GM21737 (cell line): ENCODE measurements around the gene ATAD3C.
"Not testable (repeated sequence)": the region's sequence is repeated elsewhere in the genome, so short reads cannot be mapped to it uniquely, and the experiment has no call there.

Experiments used
- ATAC-seq: cut with Tn5 transposase; IDR thresholded peaks from one replicate; pipeline ENCODE4 v1.9.1; 2021; ENCODE audit warnings: mild to moderate bottlenecking, moderate library complexity; ENCODE audit not compliant: unreplicated experiment

ATAD3C gene

DNA sequence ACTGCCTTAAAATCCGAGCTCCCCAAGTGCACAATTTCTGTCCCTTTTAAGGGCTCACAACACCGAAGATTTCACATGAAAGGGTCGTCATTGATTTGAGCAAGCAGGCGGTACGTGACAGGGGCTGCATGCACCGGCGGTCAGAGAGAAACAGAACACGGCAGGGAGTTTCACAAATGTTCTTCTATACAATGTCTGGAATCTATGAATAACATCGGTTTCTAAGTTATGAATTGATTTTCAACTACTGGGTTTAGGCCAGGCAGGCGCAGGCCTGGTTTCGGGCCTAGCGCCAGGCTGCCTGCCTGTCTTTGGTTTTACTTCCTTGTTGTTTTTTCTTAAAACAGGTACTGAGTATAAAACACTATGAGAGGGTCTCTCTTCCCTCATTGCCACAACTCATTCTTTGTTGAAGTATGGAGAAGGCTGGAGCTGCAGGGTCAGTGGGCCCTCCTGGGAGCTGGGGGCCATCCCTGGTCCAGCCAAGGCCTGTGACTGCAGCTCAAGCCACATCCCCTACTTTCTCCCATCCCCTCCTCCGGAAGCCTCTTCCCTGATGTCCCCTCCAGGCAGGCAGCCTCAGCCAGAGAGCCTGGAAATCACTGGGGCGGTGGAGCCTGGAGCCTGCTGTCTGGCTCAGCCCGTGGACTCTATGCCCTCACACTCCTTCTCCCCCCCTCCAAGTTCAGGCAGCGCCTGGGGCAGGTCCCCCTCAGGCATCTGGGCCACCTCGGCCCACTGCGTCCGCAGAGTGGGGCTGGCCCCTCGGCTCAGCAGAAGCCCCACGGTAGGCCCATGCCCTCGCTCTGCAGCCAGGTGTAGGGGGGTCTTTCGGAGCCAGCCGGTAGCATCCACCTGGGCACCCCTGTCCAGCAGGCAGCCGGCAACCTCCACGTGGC, 30.8 kb upstream of the ATAD3C start:
- ATAC-seq: no peak

DNA sequence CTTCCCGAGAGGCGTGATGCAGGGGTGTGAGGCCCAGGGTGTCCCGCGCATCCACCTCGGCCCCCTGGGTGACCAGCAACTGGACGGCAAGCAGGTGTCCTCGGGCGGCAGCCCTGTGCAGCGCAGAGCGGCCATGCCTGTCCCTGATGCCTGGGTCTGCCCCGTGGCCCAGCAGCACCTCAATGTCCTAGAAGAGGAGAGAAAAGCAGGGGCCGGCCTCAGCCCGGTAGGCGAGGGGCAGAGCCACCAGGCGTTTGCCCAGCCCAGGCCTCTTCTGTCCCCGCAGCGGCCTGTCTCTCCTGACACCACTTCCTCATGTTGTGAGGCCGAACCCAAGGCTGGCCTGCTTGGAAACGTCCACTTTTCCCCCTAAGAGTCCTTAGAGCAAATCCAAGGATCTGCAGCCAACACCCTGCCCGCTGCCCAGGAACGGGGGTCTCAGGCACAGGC, 30.1 kb upstream of the ATAD3C start:
- ATAC-seq: no peak

DNA sequence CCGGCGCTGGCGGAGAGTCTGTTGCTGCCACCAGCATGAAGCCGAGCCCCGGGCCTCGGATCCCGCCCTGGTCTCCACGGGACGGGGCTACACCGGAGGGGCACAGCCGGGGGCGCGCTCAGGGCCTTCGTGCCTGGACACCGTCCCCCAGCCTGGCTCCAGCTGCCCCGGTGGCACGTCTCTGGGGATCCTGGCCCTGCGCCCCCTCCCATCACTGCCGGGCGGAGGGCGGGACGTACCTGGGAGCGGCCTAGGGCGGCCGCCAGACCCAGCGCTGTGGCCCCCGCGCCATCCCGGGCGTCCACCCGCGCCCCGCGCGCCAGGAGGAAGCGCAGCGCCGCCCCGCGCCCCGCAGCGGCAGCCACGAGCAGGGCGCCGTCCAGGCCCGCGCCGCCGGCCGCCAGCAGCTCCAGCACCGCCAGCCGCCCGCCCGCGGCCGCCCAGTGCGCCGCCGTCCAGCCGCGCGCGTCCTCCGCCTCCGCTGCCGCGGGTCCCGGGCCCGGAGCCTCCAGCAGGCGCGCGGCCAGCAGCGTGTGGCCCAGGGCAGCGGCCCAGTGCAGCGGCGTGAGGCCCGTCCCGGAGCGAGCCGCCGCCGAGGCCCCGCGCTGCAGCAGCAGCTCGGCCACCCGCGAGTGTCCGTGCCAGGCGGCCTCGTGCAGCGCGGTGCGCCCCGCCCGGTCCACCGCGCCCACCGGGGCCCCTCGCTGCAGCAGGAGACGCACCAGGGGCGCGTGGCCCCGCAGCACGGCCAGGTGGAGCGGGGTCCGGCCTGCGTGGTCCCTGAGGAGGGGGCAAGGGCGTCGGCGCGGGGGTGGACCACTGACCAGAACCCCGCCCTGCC, 29.5 kb upstream of the ATAD3C start:
- ATAC-seq: no peak

DNA sequence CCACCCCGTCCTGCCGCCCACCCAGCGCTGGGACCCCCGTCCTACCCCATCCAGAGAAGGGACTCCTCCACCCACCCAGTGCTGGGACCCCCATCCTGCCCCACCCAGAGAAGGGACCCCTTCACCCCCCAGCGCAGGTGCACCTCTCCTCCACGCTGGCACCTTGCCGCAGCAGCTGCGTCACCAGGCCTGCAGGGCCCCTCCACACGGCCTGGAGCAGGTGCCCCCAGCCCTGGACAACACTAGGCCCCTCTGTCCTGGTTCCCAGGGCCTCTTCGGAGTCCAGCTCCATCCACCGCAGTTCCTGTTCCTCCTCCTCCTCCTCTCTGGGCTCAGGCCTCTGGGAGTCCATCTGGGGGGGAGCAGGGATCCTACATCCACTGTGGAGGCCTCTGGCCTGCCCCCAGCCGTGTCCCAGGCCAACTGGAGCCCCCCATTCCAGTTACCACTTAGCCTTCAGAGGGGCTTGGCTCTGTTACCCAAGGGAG, 28.8 kb upstream of the ATAD3C start:
- ATAC-seq: no peak

DNA sequence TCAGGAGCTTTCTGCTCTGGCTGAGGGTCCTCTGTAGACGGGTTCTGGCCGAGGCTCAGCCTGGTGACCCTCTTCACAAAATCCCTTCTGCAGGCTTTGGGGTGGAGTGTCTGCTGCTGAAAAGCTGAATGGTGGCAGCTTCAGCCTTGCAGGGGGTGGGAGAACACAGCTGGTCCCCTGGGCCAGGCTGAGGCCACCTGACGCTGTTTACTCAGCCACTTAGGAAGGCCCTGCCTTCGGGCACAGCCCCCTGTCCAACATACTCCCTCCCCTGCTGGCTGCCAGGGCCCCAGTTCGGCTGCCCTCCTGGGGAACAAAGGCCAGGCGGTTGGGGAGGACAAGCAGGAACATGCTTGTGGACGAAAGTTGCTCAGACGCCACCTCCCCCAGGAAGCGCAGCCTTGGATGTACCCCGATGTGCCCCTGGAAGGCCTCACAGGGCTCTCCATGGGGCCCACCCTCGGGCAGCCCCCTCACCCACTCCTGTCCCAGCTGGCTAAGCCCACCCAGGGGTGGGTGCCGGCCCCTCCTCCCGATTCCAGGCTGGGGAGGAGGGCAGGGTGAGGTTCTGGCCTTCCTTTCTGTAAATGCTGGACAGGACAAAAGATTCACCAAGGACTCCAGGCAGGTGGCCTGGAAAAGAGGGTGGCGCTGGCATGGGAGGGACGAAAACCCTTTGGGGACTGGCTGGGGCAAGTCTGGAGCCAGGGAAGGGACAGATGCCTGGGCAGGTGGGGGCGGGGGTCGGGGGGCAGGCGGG, 28.2 kb upstream of the ATAD3C start, which contains the start of gene ANKRD65:
ANKRD65 (minus strand) TSS at position 130 of the 760 bp plus-strand sequence. CDS start 271 bp downstream, outside the sequence.
- ATAC-seq: no peak

DNA sequence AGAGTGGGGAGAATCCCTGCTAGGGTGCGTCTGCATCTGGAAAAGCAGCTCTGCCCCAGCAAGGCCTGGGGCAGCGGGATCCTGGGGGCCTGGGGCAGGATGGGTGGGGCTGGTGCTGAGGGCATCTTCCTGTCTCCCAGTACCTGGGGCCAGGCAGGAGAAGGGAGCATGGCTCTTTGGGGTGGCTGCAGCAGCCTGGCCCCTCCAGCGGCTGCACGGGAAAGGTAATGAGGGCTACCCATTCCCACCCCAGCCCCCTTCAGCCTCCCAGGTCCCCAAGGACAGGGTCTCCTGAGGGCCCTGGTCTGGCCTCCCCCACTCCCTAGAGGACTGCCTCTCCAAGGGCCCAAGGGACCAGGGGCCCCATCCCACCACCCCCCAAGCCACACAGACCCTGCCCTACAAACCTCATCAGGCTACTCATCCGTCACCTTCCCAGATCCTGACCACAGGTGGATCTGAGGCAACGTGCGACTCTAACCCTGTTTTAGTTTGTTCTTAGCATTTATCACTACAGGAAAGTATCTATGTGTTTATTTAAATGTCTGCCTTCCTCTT, 27.5 kb upstream of the ATAD3C start:
- no peak for ATAC-seq

DNA sequence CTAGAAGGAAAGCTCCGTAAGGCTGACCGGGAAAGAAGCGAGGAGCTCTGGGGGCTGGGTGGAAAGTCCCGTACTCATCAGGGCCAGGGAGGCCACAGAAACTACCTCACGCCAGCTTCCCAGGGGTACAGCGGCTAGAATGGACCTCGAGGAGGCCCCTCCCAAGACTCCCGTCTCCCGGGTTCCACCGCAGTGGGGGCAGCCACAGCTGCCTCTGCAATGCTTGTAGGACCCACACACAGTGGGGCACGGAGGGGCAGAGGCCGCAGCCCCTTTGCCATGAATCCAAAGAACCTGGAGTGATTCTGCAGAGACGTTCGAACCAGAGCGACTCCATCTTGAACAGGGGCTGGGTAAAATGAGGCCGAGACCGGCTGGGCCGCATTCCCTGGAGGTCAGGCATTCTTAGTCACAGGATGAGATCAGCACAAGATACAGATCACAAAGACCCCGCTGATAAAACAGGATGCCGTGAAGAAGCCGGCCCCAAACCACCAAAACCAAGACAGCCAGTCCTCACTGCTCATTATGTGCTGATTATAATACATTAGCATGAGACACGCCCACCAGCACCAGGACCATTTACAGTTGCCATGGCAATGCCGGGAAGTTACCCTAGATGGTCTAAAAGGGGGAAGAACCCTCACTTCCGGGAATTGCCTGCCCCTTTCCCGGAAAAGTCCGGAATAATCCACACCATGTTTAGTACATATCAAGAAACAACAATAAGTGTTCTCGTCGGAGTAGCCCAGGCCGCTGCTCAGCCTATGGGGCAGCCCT, 26.8 kb upstream of the ATAD3C start:
- ATAC-seq: no peak

DNA sequence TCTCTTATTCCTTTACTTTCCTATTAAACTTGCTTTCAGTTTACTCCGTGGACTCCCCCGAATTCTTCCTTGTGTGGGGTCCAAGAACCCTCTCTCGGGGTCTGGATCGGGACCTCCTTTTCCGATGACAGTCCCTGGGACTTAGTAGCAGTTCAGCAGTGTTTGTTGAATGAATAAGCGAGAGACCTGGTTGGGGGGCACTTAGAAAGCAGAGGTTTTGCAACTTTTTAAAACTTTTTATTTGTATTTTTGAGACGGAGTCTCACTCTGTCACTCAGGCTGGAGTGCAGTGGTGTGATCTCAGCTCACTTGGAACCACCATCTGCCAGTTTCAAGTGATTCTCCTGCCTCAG, 26.3 kb upstream of the ATAD3C start:
- ATAC-seq: no peak

DNA sequence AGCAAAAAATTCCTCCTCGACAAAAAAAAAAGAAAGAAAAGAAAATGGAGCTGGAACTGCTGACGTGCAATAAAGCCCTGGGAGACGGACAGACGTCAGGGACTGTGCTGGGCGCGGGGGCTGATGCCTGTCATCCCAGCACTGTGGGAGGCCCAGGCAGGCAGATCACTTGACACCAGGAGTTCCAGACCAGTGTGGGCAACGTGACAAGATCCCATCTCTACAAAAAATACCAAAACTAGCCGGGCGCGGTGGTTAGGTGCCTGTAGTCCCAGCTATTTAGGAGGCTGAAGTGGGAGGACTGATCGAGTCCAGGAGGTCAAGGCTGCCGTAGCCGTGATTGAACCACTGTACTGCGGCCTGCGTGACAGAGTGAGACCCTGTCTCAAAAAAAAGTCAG, 24.8 kb upstream of the ATAD3C start:
- ATAC-seq: no peak

DNA sequence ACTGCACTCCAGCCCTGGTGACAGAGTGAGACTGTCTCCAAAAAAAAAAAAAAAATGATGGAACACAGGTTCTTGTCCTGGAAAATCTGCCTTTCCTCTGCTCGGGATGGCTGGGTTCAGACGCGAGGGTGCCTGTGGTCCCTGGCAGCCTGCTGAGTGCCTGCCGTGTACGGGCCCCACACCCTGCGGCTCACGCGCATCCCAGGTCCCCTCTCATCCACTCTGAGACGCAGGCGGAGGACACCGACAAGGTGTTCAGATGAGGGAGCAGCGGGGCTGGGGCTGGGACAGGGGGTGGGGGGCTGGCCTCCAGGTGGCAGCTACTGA, 24.1 kb upstream of the ATAD3C start:
- no peak for ATAC-seq

DNA sequence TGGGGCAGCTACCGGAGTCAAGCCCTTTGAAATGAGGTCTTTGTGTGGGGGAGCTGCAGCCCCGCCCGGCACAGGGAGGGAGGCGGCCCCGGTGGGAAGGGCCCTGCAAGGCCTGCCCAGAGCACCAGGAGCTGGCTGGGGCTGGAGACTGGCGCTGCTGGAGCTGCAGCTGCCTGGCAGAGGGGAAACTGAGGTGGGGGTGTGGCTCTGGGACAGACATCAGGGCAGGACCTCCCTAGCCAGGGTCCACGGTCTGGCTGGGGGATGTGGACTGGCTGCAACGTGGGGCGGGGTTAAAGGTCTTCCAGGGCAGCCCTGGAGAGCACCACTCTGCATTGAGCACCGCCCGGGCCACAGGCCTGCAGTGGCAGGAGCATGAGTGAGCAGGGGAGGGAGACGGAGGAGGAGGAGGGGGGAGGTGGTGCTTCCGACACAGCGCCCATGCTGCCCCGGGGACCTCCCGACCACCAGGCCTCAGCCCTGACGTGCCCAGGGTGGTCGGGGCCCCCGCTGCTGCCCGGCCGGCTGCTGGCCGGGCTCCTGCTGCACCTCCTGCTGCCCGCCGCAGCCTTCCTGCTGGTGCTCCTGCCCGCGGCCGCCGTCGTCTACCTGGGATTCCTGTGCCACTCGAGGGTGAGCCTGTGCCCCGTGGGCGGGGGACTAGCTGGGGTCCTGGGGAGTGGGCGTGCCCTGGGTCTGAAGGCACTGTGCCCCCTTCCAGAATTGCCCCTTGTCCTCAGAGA, 23.6 kb upstream of the ATAD3C start:
- ATAC-seq: no peak

DNA sequence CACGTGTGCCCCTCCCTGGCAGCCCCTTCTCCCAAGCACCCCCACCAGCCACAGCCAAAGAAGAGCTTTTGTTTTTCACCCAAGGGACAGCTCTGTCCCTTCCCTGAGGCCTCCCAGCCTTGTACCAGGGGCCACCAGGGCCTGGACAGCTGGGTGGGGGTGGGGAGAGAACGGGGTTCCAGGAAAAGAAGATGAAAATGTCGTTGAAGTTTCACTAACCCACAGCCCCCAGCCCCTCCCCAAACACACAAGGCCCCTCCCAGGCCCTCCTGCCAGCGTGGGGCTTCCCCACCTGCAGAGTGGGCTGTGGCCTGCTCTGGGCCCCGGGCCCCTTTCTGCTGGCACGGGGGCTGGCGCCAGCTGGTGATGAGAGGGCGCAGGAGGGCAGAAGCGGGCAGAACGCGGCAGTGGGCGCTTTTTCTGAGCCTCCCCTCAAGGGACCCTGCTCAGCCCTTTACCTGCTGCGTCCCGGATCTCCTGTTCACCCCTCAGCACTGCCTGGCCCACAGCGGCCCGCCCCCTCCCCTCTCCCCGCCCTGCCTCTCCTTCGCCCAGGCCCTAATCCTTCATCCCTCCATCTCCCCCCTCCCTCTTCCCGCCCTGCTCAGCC, 22.9 kb upstream of the ATAD3C start:
- no peak for ATAC-seq

DNA sequence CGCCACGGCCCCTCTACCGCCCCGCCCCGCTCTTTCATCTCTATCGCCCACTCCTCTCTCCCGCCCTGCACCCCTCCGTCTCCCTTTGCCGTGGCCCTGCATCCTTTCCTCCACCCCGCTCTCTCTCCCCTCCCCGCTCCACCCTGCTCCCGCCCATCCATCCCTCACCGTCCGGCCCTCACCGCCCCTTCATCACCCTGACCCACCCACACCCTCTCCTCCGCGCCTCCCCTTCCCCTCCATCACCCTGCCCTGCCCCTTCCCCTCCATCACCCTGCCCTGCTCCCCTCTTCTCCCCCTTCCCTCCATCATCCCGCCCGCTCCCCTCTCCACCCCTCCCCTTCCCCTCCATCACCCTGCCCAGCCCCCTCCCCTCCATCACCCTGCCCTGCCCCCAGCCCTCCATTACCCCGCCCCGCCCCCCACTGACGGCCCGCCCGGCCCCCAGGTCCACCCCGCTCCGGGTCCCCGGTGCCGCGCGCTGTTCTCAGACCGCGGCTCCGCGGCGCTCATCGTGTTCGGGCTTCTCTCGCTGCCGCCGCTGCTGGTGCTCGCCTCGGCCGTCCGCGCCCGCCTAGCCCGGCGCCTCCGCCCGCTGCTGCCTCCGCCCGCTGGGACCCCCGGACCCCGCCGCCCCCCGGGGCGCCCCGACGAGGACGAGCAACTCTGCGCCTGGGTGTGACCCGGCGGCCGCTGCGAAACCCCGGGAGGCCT, 22.2 kb upstream of the ATAD3C start:
- ATAC-seq: no peak

DNA sequence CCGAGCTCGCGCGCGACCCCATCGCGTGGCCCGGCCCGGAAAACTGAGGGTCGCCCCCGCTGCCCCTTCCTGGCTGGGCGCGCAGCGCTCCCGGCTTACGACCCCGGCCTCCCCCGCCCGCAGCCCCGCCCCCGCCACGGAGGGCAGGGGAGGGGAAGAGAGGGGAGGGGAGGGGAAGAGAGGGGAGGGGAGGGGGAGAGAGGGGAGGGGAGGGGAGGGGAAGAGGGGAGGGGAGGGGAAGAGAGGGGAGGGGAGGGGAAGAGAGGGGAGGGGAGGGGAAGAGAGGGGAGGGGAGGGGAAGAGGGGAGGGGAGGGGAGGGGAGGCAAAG, 21.7 kb upstream of the ATAD3C start:
- ATAC-seq: no peak

DNA sequence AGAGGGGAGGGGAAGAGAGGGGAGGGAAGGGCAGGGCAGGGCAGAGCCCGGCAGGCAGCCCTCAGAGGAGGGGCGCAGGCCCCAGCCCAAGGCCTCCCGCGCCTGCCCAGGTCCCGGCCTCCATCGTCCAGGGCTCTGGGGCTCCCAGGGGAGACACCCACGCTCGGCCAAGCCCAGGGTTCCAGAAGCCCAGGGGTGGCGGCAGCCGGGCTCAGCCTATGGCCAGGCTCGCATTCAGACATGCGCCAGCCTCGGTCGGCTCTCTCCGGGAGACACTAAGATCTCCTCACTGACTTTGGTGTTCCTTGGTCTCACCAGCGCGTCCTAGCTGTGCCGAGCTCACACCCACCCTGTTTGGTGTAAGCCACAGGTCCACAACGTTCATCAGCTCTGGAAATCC, 21.3 kb upstream of the ATAD3C start:
- ATAC-seq: no peak

DNA sequence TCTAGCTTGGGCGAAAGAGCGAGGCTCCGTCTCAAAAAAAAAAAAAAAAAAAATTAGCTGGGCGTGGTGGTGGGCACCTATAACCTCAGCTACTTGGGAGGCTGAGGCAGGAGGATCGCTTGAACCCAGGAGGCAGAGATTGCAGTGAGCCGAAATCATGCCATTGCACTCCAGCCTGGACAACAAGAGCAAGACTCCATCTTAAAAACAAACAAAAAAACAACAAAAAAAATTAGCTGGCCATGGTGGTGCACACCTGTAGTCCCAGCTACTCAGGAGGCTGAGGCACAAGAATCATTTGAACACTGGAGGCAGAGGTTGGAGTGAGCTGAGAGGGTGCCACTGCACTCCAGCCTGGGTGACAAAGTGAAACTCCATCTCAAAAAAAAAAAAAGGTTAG, 20.5 kb upstream of the ATAD3C start:
- ATAC-seq: not testable (repeated sequence)

DNA sequence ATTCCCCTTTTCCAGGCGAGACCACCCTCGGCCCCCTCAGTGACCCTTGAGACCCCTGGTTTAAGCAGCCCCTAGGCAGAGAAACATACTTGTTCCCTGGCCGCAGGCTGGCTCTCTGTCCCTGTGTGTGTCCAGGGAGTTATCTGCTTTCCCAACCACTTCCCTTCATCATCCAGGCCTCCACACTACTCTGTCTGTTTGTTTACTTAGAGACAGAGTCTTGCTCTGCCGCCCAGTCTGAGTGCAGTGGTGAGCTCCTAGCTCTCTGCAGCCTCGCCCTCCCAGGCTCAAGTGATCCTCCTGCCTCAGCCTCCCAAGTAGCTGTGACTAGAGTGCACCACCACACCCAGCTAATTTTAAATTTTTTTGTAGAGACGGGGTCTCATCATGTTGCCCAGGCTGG, 19.8 kb upstream of the ATAD3C start:
- no peak for ATAC-seq
